Stimulated activated naive CD4-positive, alpha-beta T cell (primary cell): Measurements from ENCODE around the gene FANK1.
"Not testable (repeated sequence)": the region's sequence is repeated elsewhere in the genome, so short reads cannot be mapped to it uniquely, and the experiment has no call there.

ENCODE experiments used
- DNase-seq, 6 experiments: peaks; one replicate each; lab custom pipeline; 2025; lab: John Stamatoyannopoulos, UW

The FANK1 gene

DNA sequence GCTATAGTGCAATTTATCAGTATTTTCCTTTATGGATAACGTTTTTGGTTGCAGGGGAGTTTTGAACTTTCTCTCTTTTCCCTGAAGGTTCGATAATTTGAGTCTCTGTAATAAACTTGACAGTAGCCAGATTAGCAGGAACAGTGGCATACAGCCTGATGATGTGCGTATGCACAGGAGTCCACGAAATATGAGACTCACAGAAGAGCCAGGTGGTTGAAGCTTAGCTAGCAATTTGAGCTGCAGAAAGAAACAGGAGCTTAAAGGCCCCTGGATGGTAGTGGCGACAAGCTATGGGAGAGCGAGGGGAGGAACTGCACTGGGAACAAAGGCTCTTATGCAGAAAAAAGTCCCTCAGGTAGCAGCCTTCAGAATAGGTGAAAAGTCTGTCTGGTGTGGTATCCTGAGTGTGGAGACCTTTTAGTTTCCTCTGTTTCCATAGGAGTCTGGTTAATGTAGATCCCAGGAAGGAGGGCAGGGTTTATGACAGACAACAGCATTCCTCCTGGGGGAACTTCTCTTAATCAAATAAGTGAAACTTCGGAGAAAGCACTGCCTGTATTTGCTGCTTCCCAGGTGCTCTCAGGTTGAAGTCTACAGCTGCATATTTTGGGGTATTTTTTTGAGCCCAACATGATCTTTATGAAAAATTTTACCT lies 32.7 kb downstream of the FANK1 start:
- DNase-seq: no peak

- DNase-seq: no peak
Observed at GRCh38 chr10:125929618-125930017, 33.3 kb downstream of the FANK1 start.

- DNase-seq: no peak
Observed at GRCh38 chr10:125933693-125934092, 37.3 kb downstream of the FANK1 start.

- DNase-seq: no peak
Observed at GRCh38 chr10:125936331-125936730, 40.0 kb downstream of the FANK1 start.

DNA sequence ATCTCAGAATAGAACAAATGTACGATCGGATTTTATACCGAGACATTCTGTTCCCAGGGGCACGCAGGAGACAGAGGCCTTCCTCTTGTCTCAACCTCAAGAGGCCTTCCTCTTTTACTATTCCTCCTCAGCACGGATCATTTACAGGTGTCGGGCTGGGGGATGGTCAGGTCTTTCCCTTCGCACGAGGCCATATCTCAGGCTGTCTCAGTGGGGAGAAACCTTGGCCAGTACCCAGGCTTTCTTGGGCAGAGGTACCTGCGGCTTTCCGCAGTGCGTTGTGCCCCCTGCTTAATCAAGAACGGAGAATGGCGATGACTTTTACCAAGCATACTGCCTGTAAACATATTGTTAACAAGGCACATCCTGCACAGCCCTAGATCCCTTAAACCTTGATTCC lies 44.2 kb downstream of the FANK1 start:
- no peak for DNase-seq

DNA sequence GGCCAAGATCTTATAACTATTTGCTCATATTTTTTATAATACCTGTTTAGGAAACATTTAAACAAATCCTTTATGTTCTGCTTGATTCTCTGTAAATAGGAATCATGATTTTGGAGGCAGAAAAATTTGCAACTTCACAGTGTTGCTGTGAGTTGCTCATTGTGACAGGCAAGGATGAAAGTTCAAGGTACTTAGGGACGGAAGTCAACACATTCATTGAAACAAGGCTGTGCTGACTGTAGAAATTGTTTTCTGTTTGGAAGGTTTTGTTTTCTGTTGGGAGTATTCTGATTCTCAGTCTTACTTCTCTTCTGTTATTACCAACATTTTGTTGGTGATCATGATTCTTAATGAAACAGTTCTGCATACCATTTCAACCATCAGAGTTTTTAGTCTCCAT lies 54.9 kb downstream of the FANK1 start:
- no peak for DNase-seq

GRCh38 chr10:125953778-125954385 lies 57.5 kb downstream of the FANK1 start:
- DNase-seq: no peak

DNA sequence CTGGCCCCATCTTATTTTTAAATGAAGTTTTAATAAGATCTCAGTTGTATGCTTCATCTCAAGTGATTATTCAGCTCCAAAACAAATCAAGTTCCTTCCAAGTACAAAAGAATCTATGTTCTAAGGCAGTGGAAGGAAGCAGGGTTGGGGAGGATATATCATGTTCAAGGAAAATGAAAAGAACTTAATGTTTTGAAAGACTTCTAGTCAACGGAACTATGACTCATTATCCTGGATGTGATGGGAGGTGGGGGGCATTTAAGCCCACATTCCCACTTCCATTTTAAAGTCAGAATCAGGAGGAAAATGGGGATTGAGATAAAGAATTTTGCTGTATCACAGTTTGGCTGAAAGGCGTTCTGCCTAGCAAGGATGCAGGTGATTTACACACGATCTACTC lies 59.4 kb downstream of the FANK1 start:
- DNase-seq: no peak

GRCh38 chr10:125961743-125962142 lies 65.4 kb downstream of the FANK1 start:
- no peak for DNase-seq

- DNase-seq: no peak
Observed at GRCh38 chr10:125962200-125962599, 65.8 kb downstream of the FANK1 start.

GRCh38 chr10:125964558-125964957 lies 68.2 kb downstream of the FANK1 start:
- no peak for DNase-seq

DNA sequence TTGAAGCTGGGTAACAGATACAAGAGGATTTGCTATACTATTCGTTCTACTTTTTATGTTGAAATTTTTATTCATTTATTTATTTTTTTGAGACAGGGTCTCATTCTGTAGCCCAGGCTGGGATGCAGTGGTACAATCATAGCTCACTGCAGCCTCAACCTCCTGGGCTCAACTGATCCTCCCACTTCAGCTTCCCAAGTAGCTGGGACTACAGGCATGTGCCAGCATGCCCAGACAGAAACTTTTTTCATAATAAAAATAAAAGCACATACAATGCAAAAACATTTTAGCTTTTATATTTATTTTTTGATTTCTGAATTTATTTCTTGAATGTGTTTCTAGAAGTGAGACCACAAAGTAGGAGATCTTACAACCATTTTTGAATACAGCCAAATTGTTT lies 71.2 kb downstream of the FANK1 start:
- no peak for DNase-seq

DNA sequence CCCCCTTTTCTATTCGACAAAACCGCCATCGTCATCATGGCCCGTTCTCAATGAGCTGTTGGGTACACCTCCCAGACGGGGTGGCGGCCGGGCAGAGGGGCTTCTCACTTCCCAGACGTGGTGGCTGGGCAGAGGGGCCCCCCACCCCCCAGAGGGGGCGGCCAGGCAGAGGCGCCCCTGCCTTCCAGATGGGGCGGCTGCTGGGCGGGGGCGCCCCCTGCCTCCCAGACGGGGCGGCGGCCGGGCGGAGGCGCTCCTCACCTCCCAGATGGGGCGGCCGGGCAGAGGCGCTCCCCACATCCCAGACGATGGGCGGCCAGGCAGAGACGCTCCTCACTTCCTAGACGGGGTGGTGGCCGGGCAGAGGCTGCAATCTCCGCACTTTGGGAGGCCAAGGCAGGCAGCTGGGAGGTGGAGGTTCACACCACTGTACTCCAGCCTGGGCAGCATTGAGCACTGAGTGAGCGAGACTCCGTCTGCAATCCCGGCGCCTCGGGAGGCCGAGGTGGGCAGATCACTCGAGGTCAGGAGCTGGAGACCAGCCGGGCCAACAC lies 73.8 kb downstream of the FANK1 start:
- not testable (repeated sequence) for DNase-seq

DNA sequence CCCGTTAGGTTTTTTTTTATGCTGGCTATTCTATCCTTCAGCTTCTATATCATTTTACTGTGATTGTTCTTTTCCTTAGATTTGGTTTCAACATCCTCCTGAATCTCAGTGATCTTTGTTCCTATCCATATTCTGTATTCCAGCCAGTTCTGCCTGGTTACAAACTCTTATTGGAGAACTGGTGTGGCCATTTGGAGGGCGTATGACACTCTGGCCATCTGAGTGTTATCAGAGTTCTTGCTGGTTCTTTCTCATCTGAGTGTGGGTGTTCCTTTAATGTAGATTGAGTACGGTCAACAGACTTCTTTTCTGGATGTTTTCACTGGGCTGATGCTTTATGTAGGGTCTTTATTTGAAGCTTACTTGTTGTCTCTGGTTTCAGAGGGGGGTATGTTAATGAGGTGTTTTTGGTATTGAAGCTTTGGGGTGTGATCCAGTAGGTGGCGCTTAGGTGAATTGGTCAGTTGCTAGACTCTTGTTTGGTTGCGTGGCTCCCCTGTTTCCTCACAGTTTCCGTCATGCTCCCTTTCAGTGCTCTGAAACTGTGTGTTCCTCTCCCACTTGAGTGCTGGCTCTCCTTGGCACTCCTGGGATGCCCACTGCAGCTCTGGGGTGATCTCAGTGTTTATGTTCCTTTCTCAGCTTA lies 80.7 kb downstream of the FANK1 start:
- DNase-seq: no peak

DNA sequence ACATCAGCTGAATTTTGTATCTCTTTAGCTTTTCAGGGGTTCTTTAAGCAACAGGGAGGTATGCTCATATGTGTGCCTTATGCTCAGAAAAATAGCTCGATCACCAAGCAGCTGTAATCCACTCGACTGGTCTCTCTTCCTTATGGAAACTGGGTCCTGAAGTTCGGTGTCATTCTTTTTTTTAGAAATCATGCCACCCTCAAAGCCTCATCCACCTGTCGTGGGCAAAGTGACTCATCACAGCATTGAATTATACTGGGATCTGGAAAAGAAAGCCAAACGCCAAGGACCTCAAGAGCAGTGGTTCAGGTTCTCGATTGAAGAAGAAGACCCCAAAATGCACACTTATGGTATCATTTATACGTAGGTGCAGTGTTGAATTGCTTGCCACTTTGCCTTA lies 83.6 kb downstream of the FANK1 start:
- no peak for DNase-seq

- no peak for DNase-seq
Observed at GRCh38 chr10:125980521-125981035, 84.2 kb downstream of the FANK1 start.

- peak in 2 of 6 experiments; percentile 16 to 42 for DNase-seq
Observed at GRCh38 chr10:125982260-125982948, 86.0 kb downstream of the FANK1 start.

- DNase-seq: no peak
Observed at GRCh38 chr10:125983161-125983560, 86.8 kb downstream of the FANK1 start.

- DNase-seq: no peak
Observed at GRCh38 chr10:125983656-125984055, 87.3 kb downstream of the FANK1 start.

GRCh38 chr10:125984346-125984745 lies 88.0 kb downstream of the FANK1 start:
- no peak for DNase-seq

GRCh38 chr10:125984865-125985495 lies 88.6 kb downstream of the FANK1 start:
- no peak for DNase-seq
